ENCODE data around the gene SPN.

Gene SPN

GRCh38 chr16:29658705-29659104 lies 4.3 kb upstream of the SPN start:
- TF ChIP-seq TAF1 (IDR thresholded peaks at IDR 0.05; ENCODE audit: borderline replicate concordance, insufficient read depth, low read length) (no peak), REST (IDR thresholded peaks at IDR 0.05; ENCODE audit: insufficient read depth in 1 of 2, low read depth in 2 of 2, low read length in 2 of 2) (no peak), SIN3A (IDR thresholded peaks at IDR 0.05; ENCODE audit: borderline replicate concordance, insufficient read depth, low read length) (no peak), POLR2AphosphoS5 (IDR thresholded peaks at IDR 0.05; ENCODE audit: low read depth, low read length) (no peak), FOXP2 (optimal IDR thresholded peaks at IDR 0.05; ENCODE audit: borderline replicate concordance, extremely low read depth, extremely low read length, insufficient read depth) (no peak)

- TF ChIP-seq SIN3A (IDR thresholded peaks at IDR 0.05; ENCODE audit: borderline replicate concordance, insufficient read depth, low read length): no peak
- no peak for TF ChIP-seq REST (IDR thresholded peaks at IDR 0.05; ENCODE audit: insufficient read depth in 1 of 2, low read depth in 2 of 2, low read length in 2 of 2)
- TF ChIP-seq FOXP2 (optimal IDR thresholded peaks at IDR 0.05; ENCODE audit: borderline replicate concordance, extremely low read depth, extremely low read length, insufficient read depth): no peak
- TF ChIP-seq TAF1 (IDR thresholded peaks at IDR 0.05; ENCODE audit: borderline replicate concordance, insufficient read depth, low read length): no peak
- TF ChIP-seq POLR2AphosphoS5 (IDR thresholded peaks at IDR 0.05; ENCODE audit: low read depth, low read length): no peak
Measured at GRCh38 chr16:29662000-29662728, 883 bp upstream of the SPN start.

- TF ChIP-seq FOXP2 (optimal IDR thresholded peaks at IDR 0.05; ENCODE audit: borderline replicate concordance, extremely low read depth, extremely low read length, insufficient read depth) (no peak), POLR2AphosphoS5 (IDR thresholded peaks at IDR 0.05; ENCODE audit: low read depth, low read length) (no peak), TAF1 (IDR thresholded peaks at IDR 0.05; ENCODE audit: borderline replicate concordance, insufficient read depth, low read length) (no peak), REST (IDR thresholded peaks at IDR 0.05; ENCODE audit: insufficient read depth in 1 of 2, low read depth in 2 of 2, low read length in 2 of 2) (no peak)
Measured at GRCh38 chr16:29662729-29663015, 375 bp upstream of the SPN start.

- no peak for TF ChIP-seq TAF1 (IDR thresholded peaks at IDR 0.05; ENCODE audit: borderline replicate concordance, insufficient read depth, low read length)
- no peak for TF ChIP-seq FOXP2 (optimal IDR thresholded peaks at IDR 0.05; ENCODE audit: borderline replicate concordance, extremely low read depth, extremely low read length, insufficient read depth)
- TF ChIP-seq SIN3A (IDR thresholded peaks at IDR 0.05; ENCODE audit: borderline replicate concordance, insufficient read depth, low read length): no peak
- TF ChIP-seq POLR2AphosphoS5 (IDR thresholded peaks at IDR 0.05; ENCODE audit: low read depth, low read length): no peak
- no peak for TF ChIP-seq REST (IDR thresholded peaks at IDR 0.05; ENCODE audit: insufficient read depth in 1 of 2, low read depth in 2 of 2, low read length in 2 of 2)
Measured at GRCh38 chr16:29663807-29664090, 702 bp downstream of the SPN start.

All from PFSK-1 (cell line).